Loucy (cell line): ENCODE measurements around the gene PDE10A.

ENCODE experiments used
- H2AFZ ChIP-seq: fragments of 200-600 bp; sonication (generic); 2 replicates; pipeline ENCODE4 v1.6.0; 2016; ENCODE audit warnings: antibody characterized with exemption, mild to moderate bottlenecking, low read length, moderate library complexity
- H3F3A ChIP-seq: fragments of 200-600 bp; 2 replicates; pipeline ENCODE4 v1.6.0; 2016; ENCODE audit warnings: antibody characterized with exemption, low read depth, mild to moderate bottlenecking
- H3K27me3 ChIP-seq: fragments of 200-600 bp; sonication (generic); 2 replicates; pipeline ENCODE4 v1.6.1; 2014; ENCODE audit warnings: low read length, mild to moderate bottlenecking; ENCODE audit not compliant: insufficient read depth, poor library complexity, severe bottlenecking
- H3K36me3 ChIP-seq: fragments of 200-600 bp; sonication (generic); 2 replicates; pipeline ENCODE4 v1.6.1; 2016; ENCODE audit warnings: low read length; ENCODE audit not compliant: insufficient read depth
- H3K4me1 ChIP-seq: fragments of 200-600 bp; sonication (generic); 2 replicates; pipeline ENCODE4 v1.5.1; 2014; ENCODE audit warnings: low read length, mild to moderate bottlenecking; ENCODE audit not compliant: insufficient read depth, poor library complexity, severe bottlenecking
- H3K4me2 ChIP-seq: fragments of 200-600 bp; sonication (generic); 2 replicates; pipeline ENCODE4 v1.6.0; 2014; ENCODE audit warnings: antibody characterized with exemption, low read length, low read depth, mild to moderate bottlenecking; ENCODE audit not compliant: poor library complexity, severe bottlenecking
- H3K4me3 ChIP-seq: fragments of 200-600 bp; sonication (generic); 2 replicates; pipeline ENCODE4 v1.5.1; 2014; ENCODE audit warnings: low read length, mild to moderate bottlenecking, mixed read lengths; ENCODE audit not compliant: poor library complexity, severe bottlenecking
- H3K79me2 ChIP-seq: fragments of 200-600 bp; sonication (generic); 2 replicates; pipeline ENCODE4 v1.6.1; 2014; ENCODE audit warnings: low read length; ENCODE audit not compliant: insufficient read depth
- H3K9ac ChIP-seq: fragments of 200-600 bp; sonication (generic); 2 replicates; pipeline ENCODE4 v1.6.0; 2014; ENCODE audit warnings: mild to moderate bottlenecking, low read depth, low read length, moderate library complexity; ENCODE audit not compliant: poor library complexity, severe bottlenecking
- H3K9me2 ChIP-seq: fragments of 200-600 bp; sonication (generic); replicated peaks from 2 replicates; pipeline ENCODE4 v1.6.1; 2016; ENCODE audit warnings: low read depth, low read length, mixed read lengths
- H3K9me3 ChIP-seq: fragments of 200-600 bp; sonication (generic); 2 replicates; pipeline ENCODE4 v1.6.1; 2014; ENCODE audit warnings: mild to moderate bottlenecking, antibody characterized with exemption, low read length, low read depth; ENCODE audit not compliant: insufficient read depth
- H4K20me1 ChIP-seq: fragments of 200-600 bp; sonication (generic); 2 replicates; pipeline ENCODE4 v1.6.0; 2014; ENCODE audit warnings: antibody characterized with exemption, low read length, mild to moderate bottlenecking; ENCODE audit not compliant: insufficient read depth, poor library complexity, severe bottlenecking
- CTCF ChIP-seq: fragments of 200-600 bp; sonication (generic); conservative IDR thresholded peaks from 2 replicates; pipeline ENCODE4 v1.5.1; 2014; ENCODE audit warnings: mild to moderate bottlenecking, antibody characterized with exemption, low read length
- EZH2phosphoT487 ChIP-seq: fragments of 200-600 bp; IDR thresholded peaks from 2 replicates; pipeline ENCODE4 v1.6.1; 2018; ENCODE audit warnings: antibody characterized with exemption, mild to moderate bottlenecking, moderate library complexity, borderline replicate concordance

Gene PDE10A

GRCh38 chr6:165584541-165584940 is 78.5 kb downstream of the PDE10A start:
- H3F3A ChIP-seq: no peaks in the 10 kb centered on the region
- H3K4me3 ChIP-seq: no peak overlapping the region
- H3K36me3 ChIP-seq: no peaks in the 10 kb centered on the region
- TF ChIP-seq CTCF: no peak
- TF ChIP-seq EZH2phosphoT487: no peak
- no peaks in the 10 kb centered on the region for H4K20me1 ChIP-seq
- H3K4me1 ChIP-seq: no peaks in the 10 kb centered on the region
- no peak overlapping the region for H3K9ac ChIP-seq
- H3K79me2 ChIP-seq: no peaks in the 10 kb centered on the region
- no peaks in the 10 kb centered on the region for H3K9me2 ChIP-seq
- H3K9me3 ChIP-seq: no peaks in the 10 kb centered on the region
- no peak overlapping the region for H3K4me2 ChIP-seq
- H2AFZ ChIP-seq: no peak overlapping the region
- no peaks in the 10 kb centered on the region for H3K27me3 ChIP-seq

GRCh38 chr6:165581678-165582077 is 81.4 kb downstream of the PDE10A start:
- no peaks in the 10 kb centered on the region for H3K27me3 ChIP-seq
- no peak for TF ChIP-seq CTCF
- H3K79me2 ChIP-seq: no peaks in the 10 kb centered on the region
- H3K36me3 ChIP-seq: no peaks in the 10 kb centered on the region
- no peak overlapping the region for H3K4me2 ChIP-seq
- no peaks in the 10 kb centered on the region for H3F3A ChIP-seq
- H3K9ac ChIP-seq: no peak overlapping the region
- H2AFZ ChIP-seq: no peak overlapping the region
- no peak overlapping the region for H3K4me3 ChIP-seq
- no peaks in the 10 kb centered on the region for H3K9me2 ChIP-seq
- no peaks in the 10 kb centered on the region for H3K9me3 ChIP-seq
- no peaks in the 10 kb centered on the region for H3K4me1 ChIP-seq
- no peaks in the 10 kb centered on the region for H4K20me1 ChIP-seq

GRCh38 chr6:165580136-165580535 is 82.9 kb downstream of the PDE10A start:
- no peaks in the 10 kb centered on the region for H3K9me3 ChIP-seq
- H4K20me1 ChIP-seq: no peaks in the 10 kb centered on the region
- H3K9me2 ChIP-seq: no peaks in the 10 kb centered on the region
- no peaks in the 10 kb centered on the region for H3K36me3 ChIP-seq
- H3K27me3 ChIP-seq: no peaks in the 10 kb centered on the region
- no peaks in the 10 kb centered on the region for H3F3A ChIP-seq
- TF ChIP-seq CTCF (no peak), EZH2phosphoT487 (no peak)
- H3K4me2 ChIP-seq: no peak overlapping the region
- no peaks in the 10 kb centered on the region for H3K79me2 ChIP-seq
- H3K9ac ChIP-seq: no peak overlapping the region
- H2AFZ ChIP-seq: no peak overlapping the region
- H3K4me3 ChIP-seq: no peak overlapping the region
- no peaks in the 10 kb centered on the region for H3K4me1 ChIP-seq
